CD4-positive, alpha-beta T cell (primary cell): ENCODE results near the gene PTPRD. TPM values are rescaled to one million over a fixed set of nuclear protein-coding genes. Genes with fewer than 3 reads are reported as not detected.

Experiments used
- ATAC-seq: fragments of 200-7000 bp; cut with Tn5 transposase; one replicate; pipeline ENCODE4 v1.10.0; 2022; ENCODE audit warnings: mild to moderate bottlenecking; ENCODE audit not compliant: poor library complexity
- CTCF ChIA-PET: fragments of 350-600 bp; sonication (Branson Sonifier 250); formaldehyde crosslinking; loops from one replicate; lab custom pipeline; 2021; ENCODE audit warnings: antibody characterized with exemption, inconsistent platforms; lab: Charles Lee
- POLR2A ChIA-PET: fragments of 350-600 bp; sonication (Branson Sonifier 250); formaldehyde crosslinking; loops from one replicate; lab custom pipeline; 2021; ENCODE audit warnings: antibody characterized with exemption, inconsistent platforms; lab: Charles Lee
- DNase-seq, 14 experiments: peaks; one replicate each; pipeline ENCODE4 v3.0.0-alpha.2; 2013 to 2020; ENCODE audit warnings: mixed read lengths in 2 of 14
- H3K27ac ChIP-seq, 2 donors: one replicate each; pipeline versions ENCODE4 v1.5.1 to v1.7.0; 2013; ENCODE audit warnings: low read length in 2 of 2, low read depth in 1 of 2, mild to moderate bottlenecking in 1 of 2
- H3K27me3 ChIP-seq, 2 experiments: 1 replicate in 1 of 2; 2 replicates in 1 of 2; pipeline versions ENCODE4 v1.6.1 to v1.7.0; 2013; ENCODE audit warnings: low read length in 2 of 2, control low read depth in 1 of 2, mild to moderate bottlenecking in 1 of 2, moderate library complexity in 1 of 2; ENCODE audit not compliant: insufficient read depth in 2 of 2, control insufficient read depth in 1 of 2
- H3K36me3 ChIP-seq: one replicate; pipeline ENCODE4 v1.6.1; 2013; ENCODE audit warnings: low read length, control low read depth; ENCODE audit not compliant: insufficient read depth
- H3K4me1 ChIP-seq: one replicate; pipeline ENCODE4 v1.6.1; 2013; ENCODE audit warnings: low read length, control low read depth; ENCODE audit not compliant: insufficient read depth
- H3K4me3 ChIP-seq: one replicate; pipeline ENCODE4 v1.5.1; 2013; ENCODE audit warnings: mild to moderate bottlenecking, low read length, moderate library complexity
- H3K9me3 ChIP-seq, 2 experiments: 1 replicate in 1 of 2; 2 replicates in 1 of 2; pipeline versions ENCODE4 v1.6.1 to v1.7.0; 2013; ENCODE audit warnings: low read length in 2 of 2, mild to moderate bottlenecking in 2 of 2, control low read depth in 1 of 2, moderate library complexity in 1 of 2; ENCODE audit not compliant: control insufficient read depth in 1 of 2, insufficient read depth in 1 of 2
- H3K27ac Mint-ChIP-seq: one replicate; pipeline ENCODE4 v1.8.0; 2020; ENCODE audit warnings: mixed read lengths
- H3K27me3 Mint-ChIP-seq: one replicate; pipeline ENCODE4 v1.8.0; 2021; ENCODE audit warnings: mixed read lengths
- H3K36me3 Mint-ChIP-seq: one replicate; pipeline ENCODE4 v1.8.0; 2021; ENCODE audit warnings: low read depth, mixed read lengths
- H3K4me1 Mint-ChIP-seq: one replicate; pipeline ENCODE4 v1.8.0; 2021; ENCODE audit warnings: low read depth, mixed read lengths
- H3K4me3 Mint-ChIP-seq: one replicate; pipeline ENCODE4 v1.8.0; 2020; ENCODE audit warnings: mild to moderate bottlenecking, mixed read lengths
- H3K9me3 Mint-ChIP-seq: one replicate; pipeline ENCODE4 v1.8.0; 2020; ENCODE audit warnings: mixed read lengths
- CTCF ChIP-seq: fragments of 200-600 bp; IDR thresholded peaks from one replicate; pipeline ENCODE4 v1.8.0; 2022; ENCODE audit warnings: antibody characterized with exemption, mild to moderate bottlenecking
- intact Hi-C, 2 experiments: fragments of 100-400 bp; cut with DNase I in 1 of 2; cut with micrococcal nuclease in 1 of 2; formaldehyde crosslinking; loops; one replicate each; pipeline versions ENCODE4 v1.15.1 to v1.9.0; 2023 to 2025; cut with DNase I, micrococcal nuclease
- total RNA-seq, 174 experiments: library from RNA in 2 of 174; stranded (reverse) in 2 of 174; gene quantifications; one replicate each; pipeline ENCODE4 v1.2.3 and lab custom pipeline; 2021 to 2026

PTPRD gene
- total RNA-seq, 2 experiments from 2014 or later: not detected

- no peaks in the 10 kb centered on the region for H3K9me3 ChIP-seq
- no peaks in the 10 kb centered on the region for H3K36me3 Mint-ChIP-seq
- ATAC-seq (no peak), DNase-seq (no peak)
- H3K36me3 ChIP-seq: no peaks in the 10 kb centered on the region
- H3K27ac Mint-ChIP-seq: no peak overlapping the region
- TF ChIP-seq CTCF: no peak
- no peak overlapping the region for H3K4me3 Mint-ChIP-seq
- CTCF ChIA-PET: no interaction called here
- intact Hi-C loops: loop anchor here in 1 of 2 experiments (10.0 kb wide), 1 partner anchor 63 kb away; no protein-coding TSS in a partner anchor
- H3K9me3 Mint-ChIP-seq: no peaks in the 10 kb centered on the region
- H3K27ac ChIP-seq: no peak overlapping the region
- H3K4me1 Mint-ChIP-seq: no peaks in the 10 kb centered on the region
- H3K4me1 ChIP-seq: no peaks in the 10 kb centered on the region
- no peak overlapping the region for H3K4me3 ChIP-seq
- H3K27me3 ChIP-seq: no peaks in the 10 kb centered on the region
- no peaks in the 10 kb centered on the region for H3K27me3 Mint-ChIP-seq
- POLR2A ChIA-PET: no interaction called here
Measured at GRCh38 chr9:8417341-8417740, 2195.5 kb downstream of the PTPRD start.

- POLR2A ChIA-PET: no interaction called here
Measured at GRCh38 chr9:8412327-8412726, 2200.5 kb downstream of the PTPRD start.

GRCh38 chr9:8408575-8409190 is 2204.1 kb downstream of the PTPRD start:
- Histone ChIP-seq H3K27ac (no peak overlapping the region), H3K27me3 (no peaks in the 10 kb centered on the region), H3K4me3 (no peak overlapping the region), H3K4me1 (no peaks in the 10 kb centered on the region), H3K9me3 (no peaks in the 10 kb centered on the region), H3K36me3 (no peaks in the 10 kb centered on the region)
- DNase-seq (no peak), ATAC-seq (no peak)
- no peaks in the 10 kb centered on the region for H3K9me3 Mint-ChIP-seq
- H3K4me3 Mint-ChIP-seq: no peak overlapping the region
- TF ChIP-seq CTCF: no peak
- H3K36me3 Mint-ChIP-seq: no peaks in the 10 kb centered on the region
- no peak overlapping the region for H3K27ac Mint-ChIP-seq
- peaks cover 6% of the 10 kb centered on the region for H3K4me1 Mint-ChIP-seq
- POLR2A ChIA-PET: no interaction called here
- intact Hi-C loops: no loop called here
- no peaks in the 10 kb centered on the region for H3K27me3 Mint-ChIP-seq
- CTCF ChIA-PET: no interaction called here

More at GRCh38 chr9:8412327-8412726, 2200.5 kb downstream of the PTPRD start:
- Histone ChIP-seq H3K4me3 (no peak overlapping the region), H3K36me3 (no peaks in the 10 kb centered on the region), H3K27me3 (no peaks in the 10 kb centered on the region), H3K4me1 (no peaks in the 10 kb centered on the region), H3K27ac (no peak overlapping the region), H3K9me3 (no peaks in the 10 kb centered on the region)
- Mint-ChIP-seq H3K36me3 (no peaks in the 10 kb centered on the region), H3K27ac (no peak overlapping the region), H3K9me3 (no peaks in the 10 kb centered on the region), H3K4me1 (peaks cover 6% of the 10 kb centered on the region), H3K27me3 (no peaks in the 10 kb centered on the region), H3K4me3 (no peak overlapping the region)
- CTCF ChIA-PET: no interaction called here
- TF ChIP-seq CTCF: no peak
- ATAC-seq (no peak), DNase-seq (no peak)
- intact Hi-C loops: loop anchor here in 1 of 2 experiments (10.0 kb wide), 1 partner anchor 58 kb away; no protein-coding TSS in a partner anchor
